ENCODE results near the gene AFF3. TPM values are rescaled to one million over a fixed set of nuclear protein-coding genes. Genes with fewer than 3 reads are reported as not detected.

AFF3 gene
- total and polyA plus RNA-seq, 12 donors, result 1.1 to 7.5 (median 3.9) TPM

DNA sequence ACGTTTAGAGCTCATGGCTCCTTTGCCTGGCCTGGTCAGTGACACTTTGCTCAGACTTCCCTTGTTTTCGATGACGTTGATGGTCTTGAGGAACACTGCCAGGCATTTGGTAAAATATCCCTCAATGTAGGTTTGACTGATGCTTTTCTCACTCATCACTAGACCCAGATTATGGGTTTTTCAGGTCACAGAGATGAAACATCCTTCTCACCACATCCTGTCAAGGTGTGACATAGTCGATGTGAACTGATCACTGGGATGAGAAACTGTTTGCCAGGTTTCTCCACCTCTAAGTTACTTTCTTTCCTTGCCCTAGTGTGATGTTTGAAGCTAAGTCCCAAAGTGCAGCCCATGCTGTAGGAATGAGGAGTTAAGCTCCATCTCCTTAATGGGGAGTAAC lies 81.5 kb downstream of the AFF3 start:
- TF ChIP-seq, protein P1, sequence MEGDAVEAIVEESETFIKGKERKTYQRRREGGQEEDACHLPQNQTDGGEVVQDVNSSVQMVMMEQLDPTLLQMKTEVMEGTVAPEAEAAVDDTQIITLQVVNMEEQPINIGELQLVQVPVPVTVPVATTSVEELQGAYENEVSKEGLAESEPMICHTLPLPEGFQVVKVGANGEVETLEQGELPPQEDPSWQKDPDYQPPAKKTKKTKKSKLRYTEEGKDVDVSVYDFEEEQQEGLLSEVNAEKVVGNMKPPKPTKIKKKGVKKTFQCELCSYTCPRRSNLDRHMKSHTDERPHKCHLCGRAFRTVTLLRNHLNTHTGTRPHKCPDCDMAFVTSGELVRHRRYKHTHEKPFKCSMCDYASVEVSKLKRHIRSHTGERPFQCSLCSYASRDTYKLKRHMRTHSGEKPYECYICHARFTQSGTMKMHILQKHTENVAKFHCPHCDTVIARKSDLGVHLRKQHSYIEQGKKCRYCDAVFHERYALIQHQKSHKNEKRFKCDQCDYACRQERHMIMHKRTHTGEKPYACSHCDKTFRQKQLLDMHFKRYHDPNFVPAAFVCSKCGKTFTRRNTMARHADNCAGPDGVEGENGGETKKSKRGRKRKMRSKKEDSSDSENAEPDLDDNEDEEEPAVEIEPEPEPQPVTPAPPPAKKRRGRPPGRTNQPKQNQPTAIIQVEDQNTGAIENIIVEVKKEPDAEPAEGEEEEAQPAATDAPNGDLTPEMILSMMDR (IDR thresholded peaks at IDR 0.05), result no peak
- TF ChIP-seq POLR2A (IDR thresholded peaks at IDR 0.05), result no peak
- H3K9me3 ChIP-seq (replicated peaks in 1 of 3), result peaks cover 0 to 4% (median 0%) of the 10 kb centered on the region in 3 donors
- H3K27ac ChIP-seq, result no peak overlapping the region
- DNase-seq, result no peak
- H3K27me3 ChIP-seq, result no peaks in the 10 kb centered on the region
- H3K4me3 ChIP-seq, result no peak overlapping the region
- H3K4me1 ChIP-seq (replicated peaks in 1 of 2), result no peaks in the 10 kb centered on the region
- intact Hi-C loops (cut with DNase I), result no loop called here
- 83 to 91% (median 84%) methylated on average over 4 of the region's 4 CpGs for WGBS, 4 donors
- no peaks in the 10 kb centered on the region for H3K36me3 ChIP-seq (replicated peaks in 1 of 2)

DNA sequence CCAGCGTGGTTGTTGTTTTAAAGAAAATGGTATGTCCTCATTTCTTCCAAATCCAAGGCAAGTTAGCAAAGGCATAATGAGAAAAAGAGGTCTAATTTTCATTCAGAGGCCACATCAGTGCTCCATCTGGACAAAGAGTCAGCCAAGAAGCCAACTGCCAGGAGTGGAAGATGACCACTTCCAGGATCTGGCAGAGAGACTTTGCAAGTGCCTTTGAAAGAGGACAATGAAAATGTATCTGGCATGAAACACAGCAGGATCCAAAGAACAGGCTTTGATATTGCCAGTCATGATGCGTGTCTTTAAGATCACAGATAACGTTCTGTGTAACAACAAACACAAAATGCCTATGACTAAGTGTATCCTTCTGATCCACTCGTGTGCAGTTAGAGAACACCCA lies 82.8 kb downstream of the AFF3 start:
- intact Hi-C loops (cut with DNase I), result no loop called here
- H3K4me3 ChIP-seq, result no peak overlapping the region
- 84 to 94% (median 87%) methylated on average over 4 of the region's 4 CpGs for WGBS, 4 donors
- no peak for DNase-seq
- no peaks in the 10 kb centered on the region for H3K36me3 ChIP-seq (replicated peaks in 1 of 2)
- H3K4me1 ChIP-seq (replicated peaks in 1 of 2), result no peaks in the 10 kb centered on the region
- no peak for TF ChIP-seq POLR2A (IDR thresholded peaks at IDR 0.05)
- TF ChIP-seq, protein P1 (IDR thresholded peaks at IDR 0.05), result no peak
- no peaks in the 10 kb centered on the region for H3K27me3 ChIP-seq
- no peak overlapping the region for H3K27ac ChIP-seq
- H3K9me3 ChIP-seq (replicated peaks in 1 of 3), result peaks cover 0 to 4% (median 0%) of the 10 kb centered on the region in 3 donors

DNA sequence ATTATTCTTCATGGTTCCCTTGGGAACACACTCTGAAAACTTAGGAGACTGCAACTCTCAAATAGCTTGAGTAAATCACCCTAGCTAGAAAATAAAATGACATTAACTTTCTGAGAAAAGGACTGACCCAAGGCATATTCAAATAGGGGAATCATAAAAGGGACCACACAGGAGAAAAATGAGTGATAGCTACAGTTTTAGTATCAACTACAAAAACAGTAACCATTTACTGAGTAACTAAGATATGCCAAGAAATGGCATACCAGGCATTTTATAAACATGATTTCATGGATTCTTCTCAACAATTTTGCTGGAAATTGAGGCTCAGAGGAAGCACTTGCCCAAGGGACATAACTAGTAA lies 84.5 kb downstream of the AFF3 start:
- Histone ChIP-seq H3K27ac (no peak overlapping the region), H3K36me3 (replicated peaks in 1 of 2) (no peaks in the 10 kb centered on the region), H3K4me3 (no peak overlapping the region), H3K9me3 (replicated peaks in 1 of 3) (no peaks in the 10 kb centered on the region), H3K27me3 (no peaks in the 10 kb centered on the region), H3K4me1 (replicated peaks in 1 of 2) (no peaks in the 10 kb centered on the region)
- intact Hi-C loops (cut with DNase I), result no loop called here
- TF ChIP-seq POLR2A (IDR thresholded peaks at IDR 0.05), result no peak
- TF ChIP-seq, protein P1 (IDR thresholded peaks at IDR 0.05), result no peak
- DNase-seq, result no peak

DNA sequence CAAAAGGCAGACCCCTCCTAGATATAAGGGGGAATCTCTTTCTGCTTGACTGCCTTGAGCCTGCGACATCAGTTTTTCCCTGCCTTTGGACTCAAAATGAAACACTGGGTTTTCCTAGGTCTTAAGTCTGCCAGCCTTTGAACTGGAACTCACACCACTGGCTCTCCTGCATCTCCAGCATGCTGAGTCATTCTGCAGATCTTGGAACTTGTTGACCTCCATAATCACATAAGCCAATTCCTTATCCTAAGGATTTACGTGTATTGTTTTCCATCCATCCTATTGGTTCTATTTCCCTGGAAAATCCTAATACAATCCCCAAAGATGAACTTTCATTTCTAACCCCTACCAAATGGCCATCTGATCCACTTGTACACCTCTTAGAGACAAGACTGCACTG lies 88.0 kb downstream of the AFF3 start:
- Histone ChIP-seq H3K27me3 (no peaks in the 10 kb centered on the region), H3K4me3 (no peak overlapping the region), H3K36me3 (replicated peaks in 1 of 2) (no peaks in the 10 kb centered on the region), H3K4me1 (replicated peaks in 1 of 2) (no peaks in the 10 kb centered on the region), H3K27ac (no peak overlapping the region), H3K9me3 (replicated peaks in 1 of 3) (no peaks in the 10 kb centered on the region)
- WGBS, 4 donors, result 92 to 100% (median 96%) methylated on average over 2 of the region's 2 CpGs
- TF ChIP-seq, protein P1 (IDR thresholded peaks at IDR 0.05), result no peak
- no peak for TF ChIP-seq POLR2A (IDR thresholded peaks at IDR 0.05)
- no peak for DNase-seq
- intact Hi-C loops (cut with DNase I), result no loop called here
